Osteoblast (primary cell): ENCODE data around the gene APH1A. TPM values are rescaled to one million over a fixed set of nuclear protein-coding genes. Genes with fewer than 3 reads are reported as not detected.
"Not testable (repeated sequence)": the region's sequence is repeated elsewhere in the genome, so short reads cannot be mapped to it uniquely, and the experiment has no call there.

Source experiments
- DNase-seq: peaks from one replicate; pipeline ENCODE4 v3.0.0; 2011; ENCODE audit warnings: low spot score, mixed read lengths; ENCODE audit not compliant: insufficient read length; ENCODE audit errors: missing footprints
- H2AFZ ChIP-seq: 2 replicates; pipeline ENCODE4 v1.6.0; 2011; ENCODE audit warnings: mild to moderate bottlenecking, low read length
- H3K27ac ChIP-seq: 2 replicates; pipeline ENCODE4 v1.5.1; 2011; ENCODE audit warnings: mild to moderate bottlenecking, low read depth, low read length, moderate library complexity
- H3K27me3 ChIP-seq: 2 replicates; pipeline ENCODE4 v1.6.0; 2012; ENCODE audit warnings: mild to moderate bottlenecking, control low read depth, inconsistent platforms, low read length, moderate library complexity; ENCODE audit not compliant: insufficient read depth
- H3K36me3 ChIP-seq: 2 replicates; pipeline ENCODE4 v1.5.1; 2011; ENCODE audit warnings: mild to moderate bottlenecking, low read length, control low read depth, moderate library complexity; ENCODE audit not compliant: insufficient read depth
- H3K4me1 ChIP-seq: 2 replicates; pipeline ENCODE4 v1.5.1; 2011; ENCODE audit warnings: mild to moderate bottlenecking, low read length, control low read depth, moderate library complexity; ENCODE audit not compliant: insufficient read depth
- H3K4me2 ChIP-seq: 2 replicates; pipeline ENCODE4 v1.6.0; 2011; ENCODE audit warnings: mild to moderate bottlenecking, low read length; ENCODE audit not compliant: insufficient read depth
- H3K4me3 ChIP-seq: fragments of 200-600 bp; sonication (generic); 3 replicates; pipeline ENCODE4 v1.5.1; 2012; ENCODE audit warnings: mild to moderate bottlenecking, low read length, inconsistent platforms; ENCODE audit not compliant: insufficient read depth
- H3K79me2 ChIP-seq: 2 replicates; pipeline ENCODE4 v1.6.0; 2012; ENCODE audit warnings: mild to moderate bottlenecking, low read length, control low read depth, inconsistent platforms; ENCODE audit not compliant: insufficient read depth
- H3K9me3 ChIP-seq: 2 replicates; pipeline ENCODE4 v1.5.1; 2011; ENCODE audit warnings: low read depth, low read length, control low read depth
- H4K20me1 ChIP-seq: 2 replicates; pipeline ENCODE4 v1.6.0; 2012; ENCODE audit warnings: mild to moderate bottlenecking, low read length, control low read depth; ENCODE audit not compliant: insufficient read depth
- CTCF ChIP-seq: IDR thresholded peaks from 2 replicates; pipeline ENCODE4 v1.5.1; 2011; ENCODE audit warnings: mild to moderate bottlenecking, low read depth, low read length, moderate library complexity; ENCODE audit errors: extremely low read depth
- total RNA-seq: library from RNA; depleted of rRNA; stranded (reverse); fragments of >200 nt; gene quantifications from 2 replicates; pipeline ENCODE4 v1.2.3, GENCODE V29; 2012

The APH1A gene
- total RNA-seq, 1 donor: 118 TPM

GRCh38 chr1:150249936-150250335, 18.9 kb downstream of the APH1A start:
- no peaks in the 10 kb centered on the region for H3K79me2 ChIP-seq
- H3K27ac ChIP-seq: no peak overlapping the region
- DNase-seq: peak; percentile 14
- H3K4me1 ChIP-seq: no peaks in the 10 kb centered on the region
- no peak overlapping the region for H3K4me3 ChIP-seq
- H2AFZ ChIP-seq: no peak overlapping the region
- H3K36me3 ChIP-seq: no peaks in the 10 kb centered on the region
- no peak for TF ChIP-seq CTCF
- H3K4me2 ChIP-seq: no peak overlapping the region
- no peaks in the 10 kb centered on the region for H3K27me3 ChIP-seq
- no peaks in the 10 kb centered on the region for H3K9me3 ChIP-seq
- H4K20me1 ChIP-seq: no peaks in the 10 kb centered on the region

- no peaks in the 10 kb centered on the region for H3K27me3 ChIP-seq
- no peaks in the 10 kb centered on the region for H3K79me2 ChIP-seq
- no peak overlapping the region for H3K4me3 ChIP-seq
- H2AFZ ChIP-seq: no peak overlapping the region
- H3K9me3 ChIP-seq: no peaks in the 10 kb centered on the region
- H3K27ac ChIP-seq: no peak overlapping the region
- no peaks in the 10 kb centered on the region for H3K4me1 ChIP-seq
- H3K36me3 ChIP-seq: no peaks in the 10 kb centered on the region
- TF ChIP-seq CTCF: no peak
- no peak for DNase-seq
- H3K4me2 ChIP-seq: no peak overlapping the region
- H4K20me1 ChIP-seq: no peaks in the 10 kb centered on the region
These were observed 25.8 kb downstream of the APH1A start for GRCh38 chr1:150243003-150243402.

GRCh38 chr1:150237746-150238145, 31.1 kb downstream of the APH1A start:
- H3K4me2 ChIP-seq: no peak overlapping the region
- no peak overlapping the region for H3K27ac ChIP-seq
- no peaks in the 10 kb centered on the region for H3K36me3 ChIP-seq
- H4K20me1 ChIP-seq: no peaks in the 10 kb centered on the region
- peaks cover 16% of the 10 kb centered on the region for H3K4me1 ChIP-seq
- no peaks in the 10 kb centered on the region for H3K9me3 ChIP-seq
- DNase-seq: no peak
- H2AFZ ChIP-seq: no peak overlapping the region
- no peaks in the 10 kb centered on the region for H3K27me3 ChIP-seq
- H3K4me3 ChIP-seq: no peak overlapping the region
- TF ChIP-seq CTCF: no peak
- peaks cover 26% of the 10 kb centered on the region for H3K79me2 ChIP-seq

- not testable (repeated sequence) for H3K36me3 ChIP-seq, H3K27me3 ChIP-seq, H4K20me1 ChIP-seq, DNase-seq, H2AFZ ChIP-seq, H3K4me3 ChIP-seq, H3K9me3 ChIP-seq
- Histone ChIP-seq H3K4me1 (peaks cover 16% of the 10 kb centered on the region), H3K27ac (peak overlapping the region; percentile 60), H3K79me2 (peaks cover 31% of the 10 kb centered on the region), H3K4me2 (peak overlapping the region; percentile 99)
These were observed 31.6 kb downstream of the APH1A start for GRCh38 chr1:150237176-150237575.
